Epidermal melanocyte (primary cell): ENCODE data around the gene PLEKHA8.

ENCODE experiments used
- DNase-seq: peaks from one replicate; pipeline ENCODE4 v3.0.0; 2011; ENCODE audit warnings: low spot score; ENCODE audit not compliant: insufficient read length

Gene PLEKHA8

GRCh38 chr7:30166155-30166840 is 138.1 kb downstream of the PLEKHA8 start:
- no peak for DNase-seq

- no peak for DNase-seq
Measured at GRCh38 chr7:30166841-30167235, 138.6 kb downstream of the PLEKHA8 start.

GRCh38 chr7:30167901-30168300 is 139.7 kb downstream of the PLEKHA8 start:
- DNase-seq: no peak

GRCh38 chr7:30168835-30169573 is 140.8 kb downstream of the PLEKHA8 start:
- DNase-seq: no peak

GRCh38 chr7:30169579-30169978 is 141.4 kb downstream of the PLEKHA8 start:
- DNase-seq: no peak

GRCh38 chr7:30170476-30171205 is 142.4 kb downstream of the PLEKHA8 start:
- DNase-seq: no peak

- no peak for DNase-seq
Measured at GRCh38 chr7:30171766-30172447, 143.7 kb downstream of the PLEKHA8 start.

GRCh38 chr7:30172451-30172850 is 144.2 kb downstream of the PLEKHA8 start:
- DNase-seq: no peak

GRCh38 chr7:30173058-30173897 is 145.1 kb downstream of the PLEKHA8 start:
- peak; percentile 93 for DNase-seq

- no peak for DNase-seq
Measured at GRCh38 chr7:30175180-30175579, 147.0 kb downstream of the PLEKHA8 start.

GRCh38 chr7:30175636-30176147 is 147.5 kb downstream of the PLEKHA8 start:
- no peak for DNase-seq

GRCh38 chr7:30176463-30177109 is 148.4 kb downstream of the PLEKHA8 start:
- DNase-seq: no peak

- no peak for DNase-seq
Measured at GRCh38 chr7:30177186-30177585, 149.0 kb downstream of the PLEKHA8 start.

GRCh38 chr7:30177965-30178364 is 149.8 kb downstream of the PLEKHA8 start:
- DNase-seq: no peak

- no peak for DNase-seq
Measured at GRCh38 chr7:30178748-30179436, 150.7 kb downstream of the PLEKHA8 start.
